Activated CD8-positive, alpha-beta T cell treated with anti-CD3 and anti-CD28 coated beads, Interleukin-2, amount 10 ng/mL, durations not matched to agents 7 days and 5 days (primary cell): ENCODE measurements around the gene KCNAB2. TPM values are rescaled to one million over a fixed set of nuclear protein-coding genes. Genes with fewer than 3 reads are reported as not detected.

Source experiments
- total RNA-seq, 2 experiments: library from RNA; stranded (reverse); gene quantifications; one replicate each; pipeline ENCODE4 v1.2.3, GENCODE V29; 2021

Gene KCNAB2
- total RNA-seq, 2 experiments from 2014 or later: 343 to 360 TPM

Other genes starting within 250 kb of the KCNAB2 start
- gene NPHP4, start 53.5 kb upstream of the KCNAB2 start, total RNA-seq: 10 to 100 TPM; 15.6 to 17.2 TPM
- under 1 TPM; 0.23 to 0.47 TPM for gene CHD5, start 134.4 kb downstream of the KCNAB2 start, total RNA-seq
- 100 to 1,000 TPM; 304 to 325 TPM for gene RPL22, start 153.7 kb downstream of the KCNAB2 start, total RNA-seq
- gene RNF207, start 160.2 kb downstream of the KCNAB2 start, total RNA-seq: 1 to 10 TPM; 1.6 to 2.0 TPM
- 10 to 100 TPM; 67.9 to 68.7 TPM for gene ICMT, start 190.1 kb downstream of the KCNAB2 start, total RNA-seq
- not detected for gene HES3, start 198.3 kb downstream of the KCNAB2 start, total RNA-seq
- gene GPR153, start 215.2 kb downstream of the KCNAB2 start, total RNA-seq: 1 to 10 TPM in 1 of 2 experiments, under 1 TPM in 1; 0.99 to 1.0 TPM